ENCODE results near the gene SFMBT2.
"Not testable (repeated sequence)": the region's sequence is repeated elsewhere in the genome, so short reads cannot be mapped to it uniquely, and the experiment has no call there.

Gene SFMBT2

GRCh38 chr10:7184116-7184515, 226.7 kb downstream of the SFMBT2 start:
- DNase-seq (ENCODE audit: low read depth), result not testable (repeated sequence)

GRCh38 chr10:7182327-7182726, 228.5 kb downstream of the SFMBT2 start:
- not testable (repeated sequence) for DNase-seq (ENCODE audit: low read depth)

- DNase-seq (ENCODE audit: low read depth), result no peak
These were observed 229.4 kb downstream of the SFMBT2 start for GRCh38 chr10:7181420-7181819.

GRCh38 chr10:7179536-7179935, 231.3 kb downstream of the SFMBT2 start:
- no peak for DNase-seq (ENCODE audit: low read depth)

GRCh38 chr10:7173948-7174347, 236.9 kb downstream of the SFMBT2 start:
- DNase-seq (ENCODE audit: low read depth), result no peak

- no peak for DNase-seq (ENCODE audit: low read depth)
These were observed 239.0 kb downstream of the SFMBT2 start for GRCh38 chr10:7171825-7172224.

GRCh38 chr10:7170626-7171322, 240.1 kb downstream of the SFMBT2 start:
- DNase-seq (ENCODE audit: low read depth), result no peak

- no peak for DNase-seq (ENCODE audit: low read depth)
These were observed 242.4 kb downstream of the SFMBT2 start for GRCh38 chr10:7168414-7168813.

- DNase-seq (ENCODE audit: low read depth), result no peak
These were observed 245.2 kb downstream of the SFMBT2 start for GRCh38 chr10:7165500-7166177.

GRCh38 chr10:7164955-7165354, 245.9 kb downstream of the SFMBT2 start:
- DNase-seq (ENCODE audit: low read depth), result no peak

- DNase-seq (ENCODE audit: low read depth), result no peak
These were observed 248.5 kb downstream of the SFMBT2 start for GRCh38 chr10:7162331-7162730.

- no peak for DNase-seq (ENCODE audit: low read depth)
These were observed 249.2 kb downstream of the SFMBT2 start for GRCh38 chr10:7161484-7162250.

- DNase-seq (ENCODE audit: low read depth), result no peak
These were observed 250.9 kb downstream of the SFMBT2 start for GRCh38 chr10:7159928-7160327.

- DNase-seq (ENCODE audit: low read depth), result no peak
These were observed 251.3 kb downstream of the SFMBT2 start for GRCh38 chr10:7159517-7159916.

- no peak for DNase-seq (ENCODE audit: low read depth)
These were observed 253.7 kb downstream of the SFMBT2 start for GRCh38 chr10:7157091-7157490.

- no peak for DNase-seq (ENCODE audit: low read depth)
These were observed 257.1 kb downstream of the SFMBT2 start for GRCh38 chr10:7153750-7154149.

- DNase-seq (ENCODE audit: low read depth), result no peak
These were observed 257.9 kb downstream of the SFMBT2 start for GRCh38 chr10:7152982-7153381.

- no peak for DNase-seq (ENCODE audit: low read depth)
These were observed 258.5 kb downstream of the SFMBT2 start for GRCh38 chr10:7152341-7152740.

- no peak for DNase-seq (ENCODE audit: low read depth)
These were observed 259.3 kb downstream of the SFMBT2 start for GRCh38 chr10:7151538-7151937.

GRCh38 chr10:7150349-7150748, 260.5 kb downstream of the SFMBT2 start:
- DNase-seq (ENCODE audit: low read depth), result no peak

- DNase-seq (ENCODE audit: low read depth), result no peak
These were observed 264.6 kb downstream of the SFMBT2 start for GRCh38 chr10:7146189-7146588.

GRCh38 chr10:7136016-7136415, 274.8 kb downstream of the SFMBT2 start:
- DNase-seq (ENCODE audit: low read depth), result no peak

- no peak for DNase-seq (ENCODE audit: low read depth)
These were observed 275.6 kb downstream of the SFMBT2 start for GRCh38 chr10:7135188-7135587.
